ENCODE data around the gene NPAS3.

DNA sequence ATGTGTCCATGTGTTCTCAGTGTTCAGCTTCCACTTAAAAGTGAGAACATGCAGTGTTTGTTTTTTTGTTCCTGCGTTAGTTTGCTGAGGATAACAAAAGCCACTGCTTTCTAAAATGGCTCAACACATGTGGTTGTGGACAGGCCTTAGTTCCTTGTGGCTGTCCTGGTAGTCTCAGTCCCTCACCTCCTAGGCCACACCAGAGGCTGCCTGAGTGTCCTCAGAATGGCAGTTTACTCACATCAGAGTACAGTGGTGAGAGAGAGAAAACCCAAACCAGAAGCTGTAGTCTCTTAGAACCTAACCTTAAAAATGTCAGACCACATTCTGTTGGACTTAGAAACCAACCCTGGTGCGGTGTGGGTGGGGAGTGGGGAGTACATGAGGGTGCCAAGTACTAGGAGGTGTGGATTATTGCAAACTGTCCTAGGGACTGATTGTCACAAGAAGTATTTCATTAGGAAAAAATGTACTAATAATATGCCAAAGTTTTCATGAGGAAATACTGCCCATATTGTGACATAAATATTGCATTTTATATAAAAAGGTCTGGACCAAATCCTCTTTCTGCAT is 30.4 kb downstream of the NPAS3 start:
- TF ChIP-seq TAF1 (IDR thresholded peaks at IDR 0.05; ENCODE audit: low read depth, low read length) (no peak), POLR2AphosphoS5 (IDR thresholded peaks at IDR 0.05; ENCODE audit: low read depth, low read length) (no peak), POLR2A (IDR thresholded peaks at IDR 0.05; ENCODE audit: low read depth, low read length) (no peak), POU2F2 (IDR thresholded peaks at IDR 0.05; ENCODE audit: low read depth, low read length) (no peak), PAX5 (IDR thresholded peaks at IDR 0.05; ENCODE audit: insufficient read depth, low read length, severe bottlenecking) (no peak)
